K562 treated with DMSO at 1 percent for 12 hours (cell line): ENCODE results near the gene POTEB3. TPM values are rescaled to one million over a fixed set of nuclear protein-coding genes. Genes with fewer than 3 reads are reported as not detected.

Source experiments
- total RNA-seq: library from RNA; unstranded; fragments of 300-600 nt; gene quantifications from 2 replicates; pipeline ENCODE4 v1.2.3, GENCODE V29; 2022; ENCODE audit not compliant: insufficient read depth

Gene POTEB3
- not detected in 2 replicates for total RNA-seq

DNA sequence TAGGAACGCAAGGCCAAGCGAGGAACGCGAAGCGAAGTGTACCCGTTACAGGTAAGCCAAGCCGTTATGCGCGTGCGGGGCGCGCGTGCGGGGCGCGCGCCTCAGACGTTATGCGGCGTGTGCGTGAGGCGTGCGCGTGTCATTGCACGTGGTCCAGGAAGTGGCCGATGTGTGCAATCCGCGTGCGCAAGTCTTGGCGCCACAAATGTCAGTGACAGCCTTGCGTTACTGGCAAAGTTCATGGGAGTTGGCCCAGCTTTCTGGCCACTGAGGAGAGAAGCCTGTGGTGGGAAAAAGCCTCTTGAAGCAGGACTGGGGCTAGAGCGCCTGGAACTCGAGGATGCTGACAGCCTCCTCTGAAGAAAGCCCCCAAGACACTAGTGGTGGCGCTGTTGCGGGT lies at the start of gene POTEB3:
TSS of gene POTEB3 (minus strand) at position 101 of the 400 bp plus-strand sequence. CDS start 488 bp downstream, outside the sequence.

